ENCODE measurements around the gene GPC3. TPM values are rescaled to one million over a fixed set of nuclear protein-coding genes. Genes with fewer than 3 reads are reported as not detected.

GPC3 gene
- total RNA-seq, 1 donor from 2014 or later: 306 TPM

- Histone ChIP-seq H3K9ac (ENCODE audit: low read depth in 1 of 3, low read length in 3 of 3) (no peak overlapping the region), H3K27ac (ENCODE audit: low read depth, low read length) (no peak overlapping the region), H3K4me1 (ENCODE audit: control insufficient read depth in 3 of 3, insufficient read depth in 3 of 3, low read length in 3 of 3) (no peaks in the 10 kb centered on the region)
Measured at GRCh38 chrX:133857640-133858269, 127.6 kb downstream of the GPC3 start.

DNA sequence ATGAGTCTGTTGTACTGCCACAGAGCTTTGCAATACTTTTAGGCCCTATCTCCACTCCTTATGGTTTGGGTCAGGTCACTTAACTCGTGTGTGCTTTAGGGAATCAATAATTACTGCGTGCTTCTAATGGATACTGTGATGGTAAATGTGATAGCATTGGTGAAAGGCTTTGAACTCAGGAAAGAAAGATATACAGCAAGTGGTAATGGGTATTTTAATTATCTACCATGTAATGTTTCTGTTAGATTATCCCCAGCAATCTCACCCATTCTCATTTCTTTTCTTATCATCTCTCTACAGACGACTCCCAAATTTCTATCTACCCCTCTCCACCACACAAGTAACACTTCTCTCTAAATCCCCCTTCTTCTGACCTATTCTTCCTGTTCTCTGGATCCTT is 128.6 kb downstream of the GPC3 start:
- H3K9me3 ChIP-seq (ENCODE audit: control insufficient read depth in 3 of 3, low read length in 3 of 3): no peaks in the 10 kb centered on the region
- no peaks in the 10 kb centered on the region for H3K4me1 ChIP-seq (ENCODE audit: control insufficient read depth in 3 of 3, insufficient read depth in 3 of 3, low read length in 3 of 3)
- no peak overlapping the region for H3K9ac ChIP-seq (ENCODE audit: low read depth in 1 of 3, low read length in 3 of 3)
- H3K4me3 ChIP-seq (ENCODE audit: low read length in 3 of 3): no peak overlapping the region
- peaks cover 0 to 8% (median 0%) of the 10 kb centered on the region in 3 donors for H3K27me3 ChIP-seq (ENCODE audit: control insufficient read depth in 3 of 3, insufficient read depth in 3 of 3, low read length in 3 of 3)
- no peaks in the 10 kb centered on the region for H3K36me3 ChIP-seq (ENCODE audit: control insufficient read depth in 3 of 3, insufficient read depth in 3 of 3, low read length in 3 of 3)
- no peak overlapping the region for H3K27ac ChIP-seq (ENCODE audit: low read depth, low read length)

More at GRCh38 chrX:133857640-133858269, 127.6 kb downstream of the GPC3 start:
- H3K4me3 ChIP-seq (ENCODE audit: low read length in 3 of 3): no peak overlapping the region
- no peaks in the 10 kb centered on the region for H3K9me3 ChIP-seq (ENCODE audit: control insufficient read depth in 3 of 3, low read length in 3 of 3)
- no peaks in the 10 kb centered on the region for H3K36me3 ChIP-seq (ENCODE audit: control insufficient read depth in 3 of 3, insufficient read depth in 3 of 3, low read length in 3 of 3)
- peaks cover 0 to 8% (median 0%) of the 10 kb centered on the region in 3 donors for H3K27me3 ChIP-seq (ENCODE audit: control insufficient read depth in 3 of 3, insufficient read depth in 3 of 3, low read length in 3 of 3)

GRCh38 chrX:133854290-133854689 is 131.1 kb downstream of the GPC3 start:
- Histone ChIP-seq H3K27me3 (ENCODE audit: control insufficient read depth in 3 of 3, insufficient read depth in 3 of 3, low read length in 3 of 3) (peaks cover 0 to 8% (median 0%) of the 10 kb centered on the region in 3 donors), H3K36me3 (ENCODE audit: control insufficient read depth in 3 of 3, insufficient read depth in 3 of 3, low read length in 3 of 3) (no peaks in the 10 kb centered on the region), H3K4me3 (ENCODE audit: low read length in 3 of 3) (no peak overlapping the region), H3K4me1 (ENCODE audit: control insufficient read depth in 3 of 3, insufficient read depth in 3 of 3, low read length in 3 of 3) (no peaks in the 10 kb centered on the region), H3K9ac (ENCODE audit: low read depth in 1 of 3, low read length in 3 of 3) (no peak overlapping the region), H3K9me3 (ENCODE audit: control insufficient read depth in 3 of 3, low read length in 3 of 3) (no peaks in the 10 kb centered on the region), H3K27ac (ENCODE audit: low read depth, low read length) (no peak overlapping the region)

- Histone ChIP-seq H3K36me3 (ENCODE audit: control insufficient read depth in 3 of 3, insufficient read depth in 3 of 3, low read length in 3 of 3) (no peaks in the 10 kb centered on the region), H3K27ac (ENCODE audit: low read depth, low read length) (no peak overlapping the region), H3K9me3 (ENCODE audit: control insufficient read depth in 3 of 3, low read length in 3 of 3) (no peaks in the 10 kb centered on the region), H3K4me3 (ENCODE audit: low read length in 3 of 3) (no peak overlapping the region), H3K27me3 (ENCODE audit: control insufficient read depth in 3 of 3, insufficient read depth in 3 of 3, low read length in 3 of 3) (peaks cover 0 to 8% (median 0%) of the 10 kb centered on the region in 3 donors), H3K9ac (ENCODE audit: low read depth in 1 of 3, low read length in 3 of 3) (no peak overlapping the region), H3K4me1 (ENCODE audit: control insufficient read depth in 3 of 3, insufficient read depth in 3 of 3, low read length in 3 of 3) (no peaks in the 10 kb centered on the region)
Measured at GRCh38 chrX:133852837-133853356, 132.5 kb downstream of the GPC3 start.

DNA sequence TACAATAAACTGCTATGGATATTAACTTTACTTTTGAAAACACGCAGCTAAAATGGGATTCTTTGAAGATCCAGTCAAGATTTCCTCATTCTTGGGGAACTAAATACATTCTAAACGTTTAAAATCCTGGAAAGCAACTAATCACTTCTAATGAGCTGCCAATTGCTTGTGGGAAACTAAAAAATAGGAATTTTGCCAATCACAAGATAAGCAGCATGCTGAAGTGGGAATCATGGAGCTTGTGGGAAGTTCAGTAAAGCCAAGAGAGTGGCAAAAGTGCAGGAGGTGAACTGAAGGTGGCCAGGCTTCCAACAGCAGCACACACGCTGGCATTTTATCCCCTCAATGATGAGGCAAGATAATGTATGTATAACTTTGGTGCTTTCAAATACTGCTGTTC is 133.0 kb downstream of the GPC3 start:
- Histone ChIP-seq H3K4me1 (ENCODE audit: control insufficient read depth in 3 of 3, insufficient read depth in 3 of 3, low read length in 3 of 3) (no peaks in the 10 kb centered on the region), H3K4me3 (ENCODE audit: low read length in 3 of 3) (no peak overlapping the region), H3K27me3 (ENCODE audit: control insufficient read depth in 3 of 3, insufficient read depth in 3 of 3, low read length in 3 of 3) (peaks cover 0 to 8% (median 0%) of the 10 kb centered on the region in 3 donors), H3K9ac (ENCODE audit: low read depth in 1 of 3, low read length in 3 of 3) (no peak overlapping the region), H3K27ac (ENCODE audit: low read depth, low read length) (no peak overlapping the region), H3K9me3 (ENCODE audit: control insufficient read depth in 3 of 3, low read length in 3 of 3) (no peaks in the 10 kb centered on the region), H3K36me3 (ENCODE audit: control insufficient read depth in 3 of 3, insufficient read depth in 3 of 3, low read length in 3 of 3) (no peaks in the 10 kb centered on the region)

- H3K27me3 ChIP-seq (ENCODE audit: control insufficient read depth in 3 of 3, insufficient read depth in 3 of 3, low read length in 3 of 3): peaks cover 0 to 8% (median 0%) of the 10 kb centered on the region in 3 donors
Measured at GRCh38 chrX:133850399-133850798, 135.0 kb downstream of the GPC3 start.

DNA sequence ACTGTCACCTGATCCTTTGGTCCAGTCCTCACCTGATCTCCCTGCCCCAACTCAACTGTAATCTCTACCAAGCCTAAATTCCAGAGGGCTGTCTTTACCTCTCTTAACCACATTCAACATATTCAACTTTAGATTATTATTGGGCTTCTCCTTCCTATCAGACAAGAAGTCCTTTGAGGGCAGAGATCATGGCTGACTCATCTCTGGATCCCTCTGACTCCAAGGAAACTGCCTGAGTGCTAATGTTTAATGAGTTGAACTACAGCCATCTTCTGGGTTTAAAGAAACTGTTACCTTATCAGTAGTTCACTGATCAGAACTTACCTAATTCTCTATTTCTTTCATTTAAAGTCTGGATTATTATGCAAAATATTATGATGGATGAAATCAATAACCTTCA is 135.7 kb downstream of the GPC3 start:
- Histone ChIP-seq H3K36me3 (ENCODE audit: control insufficient read depth in 3 of 3, insufficient read depth in 3 of 3, low read length in 3 of 3) (no peaks in the 10 kb centered on the region), H3K4me3 (ENCODE audit: low read length in 3 of 3) (no peak overlapping the region), H3K9ac (ENCODE audit: low read depth in 1 of 3, low read length in 3 of 3) (no peak overlapping the region), H3K9me3 (ENCODE audit: control insufficient read depth in 3 of 3, low read length in 3 of 3) (no peaks in the 10 kb centered on the region), H3K4me1 (ENCODE audit: control insufficient read depth in 3 of 3, insufficient read depth in 3 of 3, low read length in 3 of 3) (no peaks in the 10 kb centered on the region), H3K27me3 (ENCODE audit: control insufficient read depth in 3 of 3, insufficient read depth in 3 of 3, low read length in 3 of 3) (peaks cover 0 to 8% (median 0%) of the 10 kb centered on the region in 3 donors), H3K27ac (ENCODE audit: low read depth, low read length) (no peak overlapping the region)

More at GRCh38 chrX:133850399-133850798, 135.0 kb downstream of the GPC3 start:
- no peaks in the 10 kb centered on the region for H3K36me3 ChIP-seq (ENCODE audit: control insufficient read depth in 3 of 3, insufficient read depth in 3 of 3, low read length in 3 of 3)
- no peak overlapping the region for H3K4me3 ChIP-seq (ENCODE audit: low read length in 3 of 3)
- H3K4me1 ChIP-seq (ENCODE audit: control insufficient read depth in 3 of 3, insufficient read depth in 3 of 3, low read length in 3 of 3): no peaks in the 10 kb centered on the region
- no peak overlapping the region for H3K27ac ChIP-seq (ENCODE audit: low read depth, low read length)
- H3K9me3 ChIP-seq (ENCODE audit: control insufficient read depth in 3 of 3, low read length in 3 of 3): no peaks in the 10 kb centered on the region
- no peak overlapping the region for H3K9ac ChIP-seq (ENCODE audit: low read depth in 1 of 3, low read length in 3 of 3)

GRCh38 chrX:133847340-133847994 is 137.9 kb downstream of the GPC3 start:
- H3K4me1 ChIP-seq (ENCODE audit: control insufficient read depth in 3 of 3, insufficient read depth in 3 of 3, low read length in 3 of 3): no peaks in the 10 kb centered on the region
- no peaks in the 10 kb centered on the region for H3K27me3 ChIP-seq (ENCODE audit: control insufficient read depth in 3 of 3, insufficient read depth in 3 of 3, low read length in 3 of 3)
- H3K4me3 ChIP-seq (ENCODE audit: low read length in 3 of 3): no peak overlapping the region
- H3K9me3 ChIP-seq (ENCODE audit: control insufficient read depth in 3 of 3, low read length in 3 of 3): no peaks in the 10 kb centered on the region
- H3K9ac ChIP-seq (ENCODE audit: low read depth in 1 of 3, low read length in 3 of 3): no peak overlapping the region
- H3K27ac ChIP-seq (ENCODE audit: low read depth, low read length): no peak overlapping the region
- H3K36me3 ChIP-seq (ENCODE audit: control insufficient read depth in 3 of 3, insufficient read depth in 3 of 3, low read length in 3 of 3): no peaks in the 10 kb centered on the region

- Histone ChIP-seq H3K27me3 (ENCODE audit: control insufficient read depth in 3 of 3, insufficient read depth in 3 of 3, low read length in 3 of 3) (no peaks in the 10 kb centered on the region), H3K9me3 (ENCODE audit: control insufficient read depth in 3 of 3, low read length in 3 of 3) (no peaks in the 10 kb centered on the region), H3K36me3 (ENCODE audit: control insufficient read depth in 3 of 3, insufficient read depth in 3 of 3, low read length in 3 of 3) (no peaks in the 10 kb centered on the region), H3K27ac (ENCODE audit: low read depth, low read length) (no peak overlapping the region), H3K9ac (ENCODE audit: low read depth in 1 of 3, low read length in 3 of 3) (no peak overlapping the region), H3K4me1 (ENCODE audit: control insufficient read depth in 3 of 3, insufficient read depth in 3 of 3, low read length in 3 of 3) (no peaks in the 10 kb centered on the region), H3K4me3 (ENCODE audit: low read length in 3 of 3) (no peak overlapping the region)
Measured at GRCh38 chrX:133846311-133846710, 139.1 kb downstream of the GPC3 start.

GRCh38 chrX:133840415-133840814 is 145.0 kb downstream of the GPC3 start:
- no peaks in the 10 kb centered on the region for H3K9me3 ChIP-seq (ENCODE audit: control insufficient read depth in 3 of 3, low read length in 3 of 3)
- no peaks in the 10 kb centered on the region for H3K36me3 ChIP-seq (ENCODE audit: control insufficient read depth in 3 of 3, insufficient read depth in 3 of 3, low read length in 3 of 3)
- H3K27ac ChIP-seq (ENCODE audit: low read depth, low read length): no peak overlapping the region
- H3K4me3 ChIP-seq (ENCODE audit: low read length in 3 of 3): no peak overlapping the region
- H3K4me1 ChIP-seq (ENCODE audit: control insufficient read depth in 3 of 3, insufficient read depth in 3 of 3, low read length in 3 of 3): no peaks in the 10 kb centered on the region
- H3K9ac ChIP-seq (ENCODE audit: low read depth in 1 of 3, low read length in 3 of 3): no peak overlapping the region
- no peaks in the 10 kb centered on the region for H3K27me3 ChIP-seq (ENCODE audit: control insufficient read depth in 3 of 3, insufficient read depth in 3 of 3, low read length in 3 of 3)
